Left lung (tissue), 10 donors: ENCODE results near the gene ZNF407. TPM values are rescaled to one million over a fixed set of nuclear protein-coding genes. Genes with fewer than 3 reads are reported as not detected.

Experiments
- ATAC-seq: fragments of 200-7000 bp; cut with Tn5 transposase; one replicate; pipeline ENCODE4 v1.9.1; 2020; ENCODE audit warnings: moderate library complexity
- DNase-seq, 4 donors: peaks; one replicate each; pipeline ENCODE4 v3.0.0-alpha.2; 2013 to 2020
- H3K27ac ChIP-seq, 2 donors: fragments of 200-600 bp; sonication (generic) in 1 of 2; one replicate each; pipeline versions ENCODE4 v1.5.0 to v1.8.0; 2020 to 2021
- H3K27me3 ChIP-seq, 2 donors: fragments of 200-600 bp; sonication (generic) in 1 of 2; one replicate each; pipeline versions ENCODE4 v1.5.0 to v1.8.0; 2020 to 2021
- H3K36me3 ChIP-seq, 2 donors: fragments of 200-600 bp; sonication (generic) in 1 of 2; one replicate each; pipeline versions ENCODE4 v1.5.0 to v1.8.0; 2020 to 2021
- H3K4me1 ChIP-seq, 2 donors: fragments of 200-600 bp; one replicate each; pipeline ENCODE4 v1.8.0; 2021
- H3K4me3 ChIP-seq, 2 donors: fragments of 200-600 bp; sonication (generic) in 1 of 2; one replicate each; pipeline versions ENCODE4 v1.5.0 to v1.8.0; 2020 to 2021; ENCODE audit warnings: mild to moderate bottlenecking in 1 of 2
- H3K9me3 ChIP-seq, 2 donors: fragments of 200-600 bp; sonication (generic) in 1 of 2; one replicate each; pipeline versions ENCODE4 v1.5.0 to v1.8.0; 2020 to 2021
- CTCF ChIP-seq, 2 donors: fragments of 200-600 bp; sonication (generic) in 1 of 2; IDR thresholded peaks; one replicate each; pipeline versions ENCODE4 v1.5.0 to v1.8.0; 2021; ENCODE audit warnings: antibody characterized with exemption in 2 of 2
- intact Hi-C, 2 donors: fragments of 100-400 bp; cut with DNase I; formaldehyde crosslinking; loops; one replicate each; pipeline versions ENCODE4 v1.11.2 to v1.14.2; 2022
- polyA plus RNA-seq, 6 donors: library from polyadenylated mRNA; unstranded; fragments of 120-200 nt; gene quantifications; one replicate each; pipeline ENCODE4 v1.2.1, GENCODE V29; 2013; ENCODE audit not compliant: insufficient read length in 6 of 6
- total RNA-seq, 2 donors: library from RNA; stranded (reverse); fragmentation: NEBNext Ultra II Directional; extraction: Animal tissue kit (Norgen Biotek cat#: 25700); gene quantifications; one replicate each; pipeline ENCODE4 v1.2.1, GENCODE V29; 2021
- donor health status: DM: no; HTN: yes; CAD: no.
- donor health status: DM: no; HTN: no; CAD: no.

The ZNF407 gene
- total and polyA plus RNA-seq, 8 donors, result 10.3 to 16.7 (median 11.3) TPM

GRCh38 chr18:74623047-74623816 lies 25.6 kb downstream of the ZNF407 start:
- Histone ChIP-seq H3K4me1 (peaks cover 0 to 16% of the 10 kb centered on the region in 2 donors), H3K27me3 (no peaks in the 10 kb centered on the region), H3K9me3 (no peaks in the 10 kb centered on the region), H3K36me3 (no peaks in the 10 kb centered on the region), H3K27ac (no peak overlapping the region), H3K4me3 (no peak overlapping the region)
- no peak for TF ChIP-seq CTCF (IDR thresholded peaks at IDR 0.05)
- DNase-seq (no peak), ATAC-seq (no peak)
- intact Hi-C loops, result no loop called here

- DNase-seq (no peak), ATAC-seq (no peak)
- intact Hi-C loops, result no loop called here
- H3K27me3 ChIP-seq, result no peaks in the 10 kb centered on the region
- TF ChIP-seq CTCF (IDR thresholded peaks at IDR 0.05), result no peak
- H3K4me1 ChIP-seq, result peaks cover 0 to 16% of the 10 kb centered on the region in 2 donors
- no peaks in the 10 kb centered on the region for H3K36me3 ChIP-seq
- no peaks in the 10 kb centered on the region for H3K9me3 ChIP-seq
- H3K4me3 ChIP-seq, result no peak overlapping the region
- H3K27ac ChIP-seq, result no peak overlapping the region
Measured at GRCh38 chr18:74624466-74624865, 26.8 kb downstream of the ZNF407 start.

GRCh38 chr18:74625157-74625556 lies 27.5 kb downstream of the ZNF407 start:
- no peak for DNase-seq
- Histone ChIP-seq H3K27me3 (no peaks in the 10 kb centered on the region), H3K4me3 (no peak overlapping the region), H3K36me3 (no peaks in the 10 kb centered on the region), H3K4me1 (peaks cover 0 to 16% of the 10 kb centered on the region in 2 donors), H3K27ac (no peak overlapping the region), H3K9me3 (no peaks in the 10 kb centered on the region)
- intact Hi-C loops, result no loop called here
- ATAC-seq, result no peak
- TF ChIP-seq CTCF (IDR thresholded peaks at IDR 0.05), result no peak

GRCh38 chr18:74626049-74626874 lies 28.6 kb downstream of the ZNF407 start:
- Histone ChIP-seq H3K27ac (no peak overlapping the region), H3K36me3 (no peaks in the 10 kb centered on the region), H3K9me3 (no peaks in the 10 kb centered on the region), H3K4me1 (peaks cover 0 to 22% of the 10 kb centered on the region in 2 donors), H3K4me3 (no peak overlapping the region), H3K27me3 (no peaks in the 10 kb centered on the region)
- TF ChIP-seq CTCF (IDR thresholded peaks at IDR 0.05), result no peak
- DNase-seq (no peak), ATAC-seq (no peak)
- intact Hi-C loops, result no loop called here

- TF ChIP-seq CTCF (IDR thresholded peaks at IDR 0.05), result no peak
- H3K36me3 ChIP-seq, result peaks cover 0 to 34% of the 10 kb centered on the region in 2 donors
- no peak overlapping the region for H3K4me3 ChIP-seq
- H3K4me1 ChIP-seq, result peaks cover 0 to 30% of the 10 kb centered on the region in 2 donors
- H3K27me3 ChIP-seq, result no peaks in the 10 kb centered on the region
- intact Hi-C loops, result no loop called here
- no peak for ATAC-seq
- DNase-seq, result no peak
- no peaks in the 10 kb centered on the region for H3K9me3 ChIP-seq
- peak overlapping the region in 1 of 2 donors; percentile 70 for H3K27ac ChIP-seq
Measured at GRCh38 chr18:74630804-74631203, 33.1 kb downstream of the ZNF407 start.
